GM13976 (cell line): ENCODE results near the gene ACADL.

ENCODE experiments used
- DNase-seq: peaks from one replicate; pipeline ENCODE4 v3.0.0; 2012; ENCODE audit warnings: low spot score
- CTCF ChIP-seq: IDR thresholded peaks from 2 replicates; pipeline ENCODE4 v1.5.1; 2012; ENCODE audit warnings: borderline replicate concordance, mild to moderate bottlenecking; ENCODE audit not compliant: insufficient read depth; ENCODE audit errors: extremely low read depth, missing control alignments, control extremely low read depth
- in situ Hi-C: fragments of 300-500 bp; cut with MboI; formaldehyde crosslinking; loops from one replicate; pipeline ENCODE4 v1.12.0; 2022; ENCODE audit warnings: low sequenced_read_pairs, mixed read lengths, inconsistent platforms; ENCODE audit not compliant: unreplicated experiment

The ACADL gene

GRCh38 chr2:210162466-210163124 lies 62.7 kb downstream of the ACADL start:
- in situ Hi-C loops = no loop called here
- no peak for DNase-seq
- no peak for TF ChIP-seq CTCF

GRCh38 chr2:210159059-210159458 lies 66.2 kb downstream of the ACADL start:
- TF ChIP-seq CTCF = no peak
- no peak for DNase-seq
- in situ Hi-C loops = no loop called here

GRCh38 chr2:210158236-210158635 lies 67.0 kb downstream of the ACADL start:
- no peak for DNase-seq
- no peak for TF ChIP-seq CTCF
- in situ Hi-C loops = no loop called here

GRCh38 chr2:210157526-210157925 lies 67.7 kb downstream of the ACADL start:
- no peak for DNase-seq
- in situ Hi-C loops = no loop called here
- no peak for TF ChIP-seq CTCF

- in situ Hi-C loops = no loop called here
- no peak for DNase-seq
- no peak for TF ChIP-seq CTCF
Observed at GRCh38 chr2:210147614-210148013, 77.6 kb downstream of the ACADL start.
